Measurements from ENCODE around the gene SUPT6H.
A peak's percentile ranks its signal among the peaks of the same experiment; 100 is the strongest.

DNA sequence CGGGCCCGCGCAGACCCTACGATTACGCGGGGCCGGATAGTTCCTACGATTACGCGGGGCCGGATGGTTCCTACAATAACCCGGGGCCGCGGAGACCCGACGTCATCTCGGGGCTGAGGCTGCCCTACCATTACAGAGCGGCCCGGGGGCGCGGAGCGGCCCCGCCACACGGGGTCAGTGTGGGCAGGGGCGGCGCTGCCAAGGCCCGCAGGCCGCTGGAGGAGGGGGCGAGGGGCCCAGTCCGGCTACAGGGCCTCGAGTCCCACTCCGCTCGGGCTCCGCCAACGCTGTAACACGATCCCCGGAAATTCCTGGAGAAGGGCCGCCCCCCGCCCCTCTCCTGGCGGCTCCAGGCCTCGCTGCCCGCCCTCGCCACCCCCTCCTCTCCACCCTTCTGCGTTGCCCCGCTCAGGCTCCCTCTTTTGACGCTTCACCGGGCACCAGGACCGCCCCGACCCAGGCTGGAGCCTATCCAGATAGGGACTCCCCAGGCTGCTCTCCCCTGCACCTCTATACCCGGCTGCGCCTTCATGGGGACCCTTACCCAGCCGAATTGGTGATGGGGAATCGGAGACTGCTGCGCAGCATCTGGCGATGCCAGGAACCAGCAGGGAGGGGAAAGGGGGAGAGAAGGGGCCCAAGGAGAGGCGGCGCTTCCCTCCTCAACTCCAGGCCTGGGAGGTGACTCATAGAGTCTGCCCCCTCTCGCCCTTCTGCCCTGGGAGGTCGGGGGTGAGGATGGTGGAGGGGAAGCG lies 55.8 kb downstream of the SUPT6H start, which contains the start of gene RAB34:
- peak; percentile 77; the same call in 1 of the 2 replicates for TF ChIP-seq RBBP5 (IDR thresholded peaks at IDR 0.05; ENCODE audit: borderline replicate concordance, low read depth, low read length)
- peak; percentile 90 for TF ChIP-seq JUND (IDR thresholded peaks at IDR 0.05; ENCODE audit: low read length)
- TF ChIP-seq, protein P1, sequence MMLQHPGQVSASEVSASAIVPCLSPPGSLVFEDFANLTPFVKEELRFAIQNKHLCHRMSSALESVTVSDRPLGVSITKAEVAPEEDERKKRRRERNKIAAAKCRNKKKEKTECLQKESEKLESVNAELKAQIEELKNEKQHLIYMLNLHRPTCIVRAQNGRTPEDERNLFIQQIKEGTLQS (IDR thresholded peaks at IDR 0.05; ENCODE audit: insufficient read depth, low read depth, low read length): 0 out of 2 replicates have a peak, but pooled peaks have one; percentile 3
- TF ChIP-seq, protein P2, sequence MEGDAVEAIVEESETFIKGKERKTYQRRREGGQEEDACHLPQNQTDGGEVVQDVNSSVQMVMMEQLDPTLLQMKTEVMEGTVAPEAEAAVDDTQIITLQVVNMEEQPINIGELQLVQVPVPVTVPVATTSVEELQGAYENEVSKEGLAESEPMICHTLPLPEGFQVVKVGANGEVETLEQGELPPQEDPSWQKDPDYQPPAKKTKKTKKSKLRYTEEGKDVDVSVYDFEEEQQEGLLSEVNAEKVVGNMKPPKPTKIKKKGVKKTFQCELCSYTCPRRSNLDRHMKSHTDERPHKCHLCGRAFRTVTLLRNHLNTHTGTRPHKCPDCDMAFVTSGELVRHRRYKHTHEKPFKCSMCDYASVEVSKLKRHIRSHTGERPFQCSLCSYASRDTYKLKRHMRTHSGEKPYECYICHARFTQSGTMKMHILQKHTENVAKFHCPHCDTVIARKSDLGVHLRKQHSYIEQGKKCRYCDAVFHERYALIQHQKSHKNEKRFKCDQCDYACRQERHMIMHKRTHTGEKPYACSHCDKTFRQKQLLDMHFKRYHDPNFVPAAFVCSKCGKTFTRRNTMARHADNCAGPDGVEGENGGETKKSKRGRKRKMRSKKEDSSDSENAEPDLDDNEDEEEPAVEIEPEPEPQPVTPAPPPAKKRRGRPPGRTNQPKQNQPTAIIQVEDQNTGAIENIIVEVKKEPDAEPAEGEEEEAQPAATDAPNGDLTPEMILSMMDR (IDR thresholded peaks at IDR 0.05; ENCODE audit: control extremely low read depth in 1 of 3, insufficient read depth in 1 of 3, low read depth in 1 of 3, low read length in 3 of 3): peak; percentile 42 to 63 (median 61)
- TF ChIP-seq, protein P3, sequence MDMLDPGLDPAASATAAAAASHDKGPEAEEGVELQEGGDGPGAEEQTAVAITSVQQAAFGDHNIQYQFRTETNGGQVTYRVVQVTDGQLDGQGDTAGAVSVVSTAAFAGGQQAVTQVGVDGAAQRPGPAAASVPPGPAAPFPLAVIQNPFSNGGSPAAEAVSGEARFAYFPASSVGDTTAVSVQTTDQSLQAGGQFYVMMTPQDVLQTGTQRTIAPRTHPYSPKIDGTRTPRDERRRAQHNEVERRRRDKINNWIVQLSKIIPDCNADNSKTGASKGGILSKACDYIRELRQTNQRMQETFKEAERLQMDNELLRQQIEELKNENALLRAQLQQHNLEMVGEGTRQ (IDR thresholded peaks at IDR 0.05; ENCODE audit: low read length): no peak
- TF ChIP-seq EZH2 (IDR thresholded peaks at IDR 0.05; ENCODE audit: low read depth, low read length, severe bottlenecking): no peak
- TF ChIP-seq POLR2A (IDR thresholded peaks at IDR 0.05; ENCODE audit: control extremely low read depth in 1 of 2, low read depth in 2 of 2, low read length in 2 of 2): peak; percentile 48 to 78
- TF ChIP-seq SP1 (IDR thresholded peaks at IDR 0.05; ENCODE audit: low read depth, low read length): peak; percentile 57; the same call in 1 of the 2 replicates
- peak; percentile 53; the same call in 1 of the 2 replicates for TF ChIP-seq BACH1 (IDR thresholded peaks at IDR 0.05; ENCODE audit: low read length)

All from H1 (cell line).